ENCODE results near the gene POP7. TPM values are rescaled to one million over a fixed set of nuclear protein-coding genes. Genes with fewer than 3 reads are reported as not detected.

Gene POP7
- total RNA-seq (ENCODE audit: low replicate concordance), result 13.1 and 37.7 TPM in 2 replicates

DNA sequence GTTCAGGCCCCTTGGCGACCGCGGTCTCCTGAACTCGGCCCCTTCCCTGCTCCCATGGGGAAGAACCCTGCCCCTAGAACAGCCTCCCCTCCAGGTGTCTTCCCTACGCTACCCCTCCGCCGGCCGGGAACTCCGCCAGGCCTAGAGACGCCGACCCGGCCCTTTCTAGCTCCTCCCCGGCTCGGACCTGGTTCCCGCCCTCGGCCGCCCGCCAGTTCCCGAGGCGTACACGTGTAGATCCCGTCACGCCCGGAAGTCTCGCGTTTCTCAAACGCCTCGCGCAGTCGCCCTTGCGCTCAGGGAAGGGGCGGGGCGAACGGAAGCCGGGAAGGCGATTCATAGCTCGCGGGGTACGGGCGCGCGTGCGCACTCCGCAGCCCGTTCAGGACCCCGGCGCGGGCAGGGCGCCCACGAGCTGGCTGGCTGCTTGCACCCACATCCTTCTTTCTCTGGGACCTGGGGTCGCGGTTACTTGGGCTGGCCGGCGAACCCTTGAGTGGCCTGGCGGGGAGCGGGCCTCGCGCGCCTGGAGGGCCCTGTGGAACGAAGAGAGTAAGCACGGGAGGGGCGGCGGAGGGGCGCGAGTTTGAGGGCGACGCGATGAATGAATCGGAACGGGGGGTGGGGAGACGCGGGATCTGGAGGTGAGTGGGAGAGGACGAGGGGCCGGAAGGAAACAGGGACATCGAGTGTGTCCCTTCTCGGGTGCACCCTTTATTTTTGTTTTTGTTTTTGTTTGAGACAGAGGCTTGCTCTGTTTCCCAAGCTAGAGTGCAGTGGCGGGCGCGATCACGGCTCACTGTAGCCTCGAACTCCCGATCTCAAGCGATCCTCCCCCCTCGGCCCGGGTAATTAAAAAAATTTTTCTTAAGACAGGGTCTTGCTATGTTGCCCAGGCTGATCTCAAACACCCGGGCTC is at the start of gene POP7:
POP7 (plus strand) TSS at position 369 of the 919 bp plus-strand sequence. CDS start 710 bp downstream, outside the sequence.

DNA sequence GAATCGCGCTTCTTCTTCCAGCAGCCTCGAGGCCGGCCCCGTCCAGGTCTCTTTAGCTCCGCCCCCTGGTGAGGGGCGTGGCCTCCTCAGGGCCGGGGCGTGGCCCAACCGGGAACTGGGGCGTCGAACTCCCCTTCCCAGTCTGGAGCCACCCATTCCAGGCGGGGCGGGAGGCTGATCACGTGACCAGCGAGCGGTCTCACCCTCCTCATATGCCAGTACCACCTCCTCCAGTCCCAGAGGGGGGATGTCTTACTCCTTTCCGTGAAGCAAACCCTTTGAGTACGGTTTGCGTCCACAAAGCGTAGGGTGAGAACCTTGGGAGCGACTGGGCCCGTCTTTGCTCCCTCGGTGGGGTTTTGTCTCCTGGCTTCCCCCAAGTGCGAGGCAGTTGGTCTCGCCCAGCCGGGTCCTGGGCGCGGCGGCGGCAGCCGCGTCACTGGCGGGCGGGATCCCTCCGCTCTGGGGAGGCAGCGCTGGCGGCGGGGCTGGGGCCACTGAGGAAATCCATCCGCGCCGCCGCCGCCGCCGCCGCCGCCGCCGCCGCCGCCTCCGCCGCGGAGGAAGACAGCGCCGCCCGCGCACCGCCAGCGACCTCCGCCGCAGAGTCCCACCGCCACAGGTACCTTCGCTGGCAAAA is 32.5 kb upstream of the POP7 start, which contains the start of gene GNB2:
GNB2 (plus strand) TSS at position 439 of the 640 bp plus-strand sequence. CDS start 2,526 bp downstream, outside the sequence.

DNA sequence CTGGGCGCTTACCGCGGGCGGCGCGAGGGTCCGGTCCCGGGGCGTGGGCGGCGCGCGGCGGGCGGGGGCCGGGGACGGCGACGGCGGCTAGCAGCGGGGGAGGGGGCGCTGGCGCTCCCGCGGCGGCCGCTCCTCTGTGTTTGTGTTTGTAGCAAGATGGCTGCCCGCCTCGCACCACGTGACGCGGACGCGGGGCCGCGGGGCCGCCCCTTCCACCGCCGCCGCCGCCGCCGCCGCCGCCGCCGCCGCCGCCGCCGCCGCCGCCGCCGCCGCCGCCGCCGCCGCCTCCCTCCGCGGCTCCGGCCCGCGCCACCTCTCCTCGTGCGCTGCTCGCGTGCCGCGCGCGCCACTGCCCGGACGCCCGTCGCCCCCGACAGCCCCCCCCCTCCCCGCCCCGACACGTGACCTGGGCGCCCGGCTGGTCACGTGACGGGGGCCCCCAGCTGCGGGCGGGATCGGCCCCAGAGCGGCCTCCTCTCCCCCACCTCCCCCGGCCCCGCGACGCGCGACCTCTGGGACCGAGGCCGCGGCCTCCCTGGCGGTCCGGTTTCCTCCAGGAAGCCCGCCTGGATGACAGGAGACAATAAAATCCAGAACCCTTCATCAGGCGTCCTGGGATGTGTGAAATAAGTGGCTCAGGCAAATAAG is 11.7 kb upstream of the POP7 start, which contains the start of gene GIGYF1:
GIGYF1 (minus strand) TSS at position 153 of the 648 bp plus-strand sequence. CDS start 6,012 bp downstream, outside the sequence.

DNA sequence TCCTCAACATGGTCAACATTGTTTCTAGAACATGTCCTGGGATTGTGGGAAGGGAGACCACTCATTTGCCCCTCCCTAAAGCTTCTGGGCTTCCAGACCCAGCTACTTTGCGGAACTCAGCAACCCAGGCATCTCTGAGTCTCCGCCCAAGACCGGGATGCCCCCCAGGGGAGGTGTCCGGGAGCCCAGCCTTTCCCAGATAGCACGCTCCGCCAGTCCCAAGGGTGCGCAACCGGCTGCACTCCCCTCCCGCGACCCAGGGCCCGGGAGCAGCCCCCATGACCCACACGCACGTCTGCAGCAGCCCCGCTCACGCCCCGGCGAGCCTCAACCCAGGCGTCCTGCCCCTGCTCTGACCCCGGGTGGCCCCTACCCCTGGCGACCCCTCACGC is 14.4 kb downstream of the POP7 start, which contains the start of gene EPO:
EPO (plus strand) TSS at position 190 of the 392 bp plus-strand sequence. CDS start 513 bp downstream, outside the sequence.

Other genes with a start within 250 kb of the POP7 start
- gene SPACDR, start 241.9 kb upstream of the POP7 start, total RNA-seq (ENCODE audit: low replicate concordance), result 0.38 and 0.70 TPM in 2 replicates
- gene TSC22D4, start 226.9 kb upstream of the POP7 start, total RNA-seq (ENCODE audit: low replicate concordance), result 5.3 and 15.7 TPM in 2 replicates
- gene NYAP1, start 222.2 kb upstream of the POP7 start, total RNA-seq (ENCODE audit: low replicate concordance), result 0.12 and 0.38 TPM in 2 replicates
- gene AGFG2, start 166.9 kb upstream of the POP7 start, total RNA-seq (ENCODE audit: low replicate concordance), result 1.2 and 4.7 TPM in 2 replicates
- gene SAP25, start 132.2 kb upstream of the POP7 start, total RNA-seq (ENCODE audit: low replicate concordance), result 0.08 TPM in 1 of 2 replicates, not detected in the other
- gene LRCH4, start 120.0 kb upstream of the POP7 start, total RNA-seq (ENCODE audit: low replicate concordance), result 2.2 and 5.3 TPM in 2 replicates
- 0.30 TPM in 1 of 2 replicates, not detected in the other for gene FBXO24, start 119.8 kb upstream of the POP7 start, total RNA-seq (ENCODE audit: low replicate concordance)
- gene PCOLCE, start 103.8 kb upstream of the POP7 start, total RNA-seq (ENCODE audit: low replicate concordance), result 46.9 and 69.1 TPM in 2 replicates
- gene MOSPD3, start 93.6 kb upstream of the POP7 start, total RNA-seq (ENCODE audit: low replicate concordance), result 1.1 and 4.4 TPM in 2 replicates
- gene TFR2, start 64.6 kb upstream of the POP7 start, total RNA-seq (ENCODE audit: low replicate concordance), result under 0.01 and 0.08 TPM in 2 replicates
- gene ACTL6B, start 49.7 kb upstream of the POP7 start, total RNA-seq (ENCODE audit: low replicate concordance), result not detected in 2 replicates
- 65.9 and 86.6 TPM in 2 replicates for gene GNB2, start 32.4 kb upstream of the POP7 start, total RNA-seq (ENCODE audit: low replicate concordance)
- gene GIGYF1, start 11.9 kb upstream of the POP7 start, total RNA-seq (ENCODE audit: low replicate concordance), result 7.0 and 23.6 TPM in 2 replicates
- gene EPO, start 14.3 kb downstream of the POP7 start, total RNA-seq (ENCODE audit: low replicate concordance), result not detected in 2 replicates
- gene ZAN, start 27.5 kb downstream of the POP7 start, total RNA-seq (ENCODE audit: low replicate concordance), result not detected in 2 replicates
- 83.1 and 90.3 TPM in 2 replicates for gene EPHB4, start 121.4 kb downstream of the POP7 start, total RNA-seq (ENCODE audit: low replicate concordance)
- gene SLC12A9, start 146.6 kb downstream of the POP7 start, total RNA-seq (ENCODE audit: low replicate concordance), result 7.0 and 13.2 TPM in 2 replicates
- 70.6 and 75.7 TPM in 2 replicates for gene TRIP6, start 161.3 kb downstream of the POP7 start, total RNA-seq (ENCODE audit: low replicate concordance)
- gene SRRT, start 169.0 kb downstream of the POP7 start, total RNA-seq (ENCODE audit: low replicate concordance), result 33.9 and 40.3 TPM in 2 replicates
- gene UFSP1, start 183.6 kb downstream of the POP7 start, total RNA-seq (ENCODE audit: low replicate concordance), result 1.2 and 5.7 TPM in 2 replicates
- gene ACHE, start 189.8 kb downstream of the POP7 start, total RNA-seq (ENCODE audit: low replicate concordance), result 0.38 TPM in 1 of 2 replicates, not detected in the other
- not detected in 2 replicates for gene MUC3A, start 243.4 kb downstream of the POP7 start, total RNA-seq (ENCODE audit: low replicate concordance)